Type B pancreatic cell (in vitro differentiated cells): ENCODE data around the gene TPO. TPM values are rescaled to one million over a fixed set of nuclear protein-coding genes. Genes with fewer than 3 reads are reported as not detected.

Experiments used
- DNase-seq: peaks from one replicate; pipeline ENCODE4 v3.0.0; 2021; ENCODE audit warnings: mixed read lengths; ENCODE audit not compliant: unreplicated experiment; ENCODE audit errors: extremely low spot score
- H3K27ac Mint-ChIP-seq: 2 replicates; pipeline ENCODE4 v1.8.0; 2021; ENCODE audit warnings: mild to moderate bottlenecking, mixed read lengths
- H3K27me3 Mint-ChIP-seq: 2 replicates; pipeline ENCODE4 v1.8.0; 2021; ENCODE audit warnings: mixed read lengths
- H3K36me3 Mint-ChIP-seq: 2 replicates; pipeline ENCODE4 v1.8.0; 2021; ENCODE audit warnings: mixed read lengths
- H3K4me1 Mint-ChIP-seq: one replicate; pipeline ENCODE4 v1.8.0; 2021; ENCODE audit warnings: mixed read lengths; ENCODE audit not compliant: unreplicated experiment
- H3K4me3 Mint-ChIP-seq: 2 replicates; pipeline ENCODE4 v1.8.0; 2021; ENCODE audit warnings: mild to moderate bottlenecking, mixed read lengths
- H3K9me3 Mint-ChIP-seq: 2 replicates; pipeline ENCODE4 v1.8.0; 2021; ENCODE audit warnings: mixed read lengths
- total RNA-seq: library from RNA; stranded (reverse); gene quantifications from 2 replicates; pipeline ENCODE4 v1.2.1, GENCODE V29; 2021; ENCODE audit warnings: low replicate concordance
- TF ChIP-seq, protein P1 (sequence below): fragments of 200-600 bp; sonication (generic); conservative IDR thresholded peaks from 2 replicates; pipeline ENCODE4 v1.5.0; 2021; ENCODE audit warnings: antibody characterized with exemption, mild to moderate bottlenecking

Gene TPO
- total RNA-seq, 1 donor from 2014 or later = not detected

GRCh38 chr2:1476617-1477195, 63.4 kb downstream of the TPO start:
- peaks cover 7% of the 10 kb centered on the region for H3K27me3 Mint-ChIP-seq
- H3K27ac Mint-ChIP-seq = no peak overlapping the region
- H3K36me3 Mint-ChIP-seq = no peaks in the 10 kb centered on the region
- H3K4me3 Mint-ChIP-seq = no peak overlapping the region
- H3K4me1 Mint-ChIP-seq = no peaks in the 10 kb centered on the region
- no peaks in the 10 kb centered on the region for H3K9me3 Mint-ChIP-seq
- no peak for DNase-seq
- TF ChIP-seq, protein P1, sequence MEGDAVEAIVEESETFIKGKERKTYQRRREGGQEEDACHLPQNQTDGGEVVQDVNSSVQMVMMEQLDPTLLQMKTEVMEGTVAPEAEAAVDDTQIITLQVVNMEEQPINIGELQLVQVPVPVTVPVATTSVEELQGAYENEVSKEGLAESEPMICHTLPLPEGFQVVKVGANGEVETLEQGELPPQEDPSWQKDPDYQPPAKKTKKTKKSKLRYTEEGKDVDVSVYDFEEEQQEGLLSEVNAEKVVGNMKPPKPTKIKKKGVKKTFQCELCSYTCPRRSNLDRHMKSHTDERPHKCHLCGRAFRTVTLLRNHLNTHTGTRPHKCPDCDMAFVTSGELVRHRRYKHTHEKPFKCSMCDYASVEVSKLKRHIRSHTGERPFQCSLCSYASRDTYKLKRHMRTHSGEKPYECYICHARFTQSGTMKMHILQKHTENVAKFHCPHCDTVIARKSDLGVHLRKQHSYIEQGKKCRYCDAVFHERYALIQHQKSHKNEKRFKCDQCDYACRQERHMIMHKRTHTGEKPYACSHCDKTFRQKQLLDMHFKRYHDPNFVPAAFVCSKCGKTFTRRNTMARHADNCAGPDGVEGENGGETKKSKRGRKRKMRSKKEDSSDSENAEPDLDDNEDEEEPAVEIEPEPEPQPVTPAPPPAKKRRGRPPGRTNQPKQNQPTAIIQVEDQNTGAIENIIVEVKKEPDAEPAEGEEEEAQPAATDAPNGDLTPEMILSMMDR = no peak

GRCh38 chr2:1477196-1478040, 64.2 kb downstream of the TPO start:
- no peaks in the 10 kb centered on the region for H3K9me3 Mint-ChIP-seq
- TF ChIP-seq, protein P1 = no peak
- no peak for DNase-seq
- no peak overlapping the region for H3K27ac Mint-ChIP-seq
- H3K27me3 Mint-ChIP-seq = peaks cover 7% of the 10 kb centered on the region
- H3K36me3 Mint-ChIP-seq = no peaks in the 10 kb centered on the region
- H3K4me1 Mint-ChIP-seq = no peaks in the 10 kb centered on the region
- H3K4me3 Mint-ChIP-seq = no peak overlapping the region

DNA sequence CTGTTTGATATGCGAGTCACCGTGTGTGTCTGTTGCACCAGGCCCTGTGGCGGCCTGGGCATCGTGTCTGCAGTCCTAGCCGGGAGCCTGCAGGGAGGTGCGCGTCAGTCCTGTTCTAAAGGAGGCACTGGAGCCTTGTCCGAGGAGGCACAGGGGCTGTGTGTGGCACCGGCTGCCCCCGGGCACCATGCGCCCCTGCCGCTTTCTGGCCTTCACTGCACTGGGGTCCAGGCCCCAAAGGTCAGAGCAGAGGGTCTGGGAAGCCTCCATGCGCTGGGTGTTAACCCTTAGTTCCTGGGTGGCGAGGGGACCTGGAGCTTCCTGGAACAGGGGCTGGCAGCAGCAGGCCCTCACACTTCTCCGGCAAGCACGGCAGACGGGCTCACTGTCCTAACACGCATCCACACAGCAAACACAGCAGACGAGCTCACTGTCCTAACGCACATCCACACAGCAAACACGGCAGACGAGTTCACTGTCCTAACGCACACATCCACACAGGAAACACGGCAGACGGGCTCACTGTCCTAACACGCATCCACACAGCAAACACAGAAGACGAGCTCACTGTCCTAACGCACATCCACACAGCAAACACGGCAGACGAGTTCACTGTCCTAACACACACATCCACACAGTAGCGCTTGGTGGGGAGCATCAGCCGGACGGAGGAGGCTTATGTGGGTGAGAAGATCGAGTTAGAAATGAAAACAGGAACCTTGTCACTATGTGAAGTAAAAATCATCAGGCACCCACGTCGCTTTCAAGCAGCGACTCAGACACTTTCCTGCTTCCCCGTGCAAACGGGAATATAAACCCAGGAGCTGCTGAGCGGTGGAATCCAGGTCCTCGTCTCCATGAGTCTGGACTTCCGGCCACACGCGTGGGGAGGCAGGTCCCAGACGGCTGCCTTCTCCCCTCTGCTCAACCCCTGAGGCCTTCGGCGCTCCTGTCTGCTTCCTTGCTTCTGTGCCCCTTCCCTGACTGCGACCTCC, 65.3 kb downstream of the TPO start:
- no peak for DNase-seq
- H3K36me3 Mint-ChIP-seq = no peaks in the 10 kb centered on the region
- H3K4me3 Mint-ChIP-seq = no peak overlapping the region
- TF ChIP-seq, protein P1 = no peak
- no peaks in the 10 kb centered on the region for H3K9me3 Mint-ChIP-seq
- peaks cover 3% of the 10 kb centered on the region for H3K27me3 Mint-ChIP-seq
- H3K27ac Mint-ChIP-seq = no peak overlapping the region
- no peaks in the 10 kb centered on the region for H3K4me1 Mint-ChIP-seq

DNA sequence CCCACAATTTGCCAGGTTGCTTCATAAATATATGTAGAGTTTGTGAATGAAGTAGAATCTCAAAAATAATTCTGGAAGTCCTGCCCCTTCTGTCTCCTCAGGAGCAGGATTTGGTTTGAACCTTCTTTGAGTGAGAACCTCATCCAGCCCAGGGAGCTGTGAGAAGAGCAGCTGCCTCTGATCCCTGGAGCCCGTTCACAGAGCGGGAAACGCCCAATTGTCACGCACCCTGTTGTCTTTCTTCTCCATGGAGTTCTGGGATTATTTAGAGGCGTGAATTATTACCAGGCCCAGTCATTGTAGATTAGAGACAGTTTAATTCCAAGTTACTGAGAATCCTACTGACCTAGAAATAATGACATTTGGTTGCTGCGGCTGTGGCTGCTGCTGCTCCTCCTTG, 66.1 kb downstream of the TPO start:
- no peaks in the 10 kb centered on the region for H3K9me3 Mint-ChIP-seq
- H3K4me3 Mint-ChIP-seq = no peak overlapping the region
- H3K27ac Mint-ChIP-seq = no peak overlapping the region
- no peak for DNase-seq
- no peaks in the 10 kb centered on the region for H3K4me1 Mint-ChIP-seq
- peaks cover 3% of the 10 kb centered on the region for H3K27me3 Mint-ChIP-seq
- TF ChIP-seq, protein P1 = no peak
- H3K36me3 Mint-ChIP-seq = no peaks in the 10 kb centered on the region

DNA sequence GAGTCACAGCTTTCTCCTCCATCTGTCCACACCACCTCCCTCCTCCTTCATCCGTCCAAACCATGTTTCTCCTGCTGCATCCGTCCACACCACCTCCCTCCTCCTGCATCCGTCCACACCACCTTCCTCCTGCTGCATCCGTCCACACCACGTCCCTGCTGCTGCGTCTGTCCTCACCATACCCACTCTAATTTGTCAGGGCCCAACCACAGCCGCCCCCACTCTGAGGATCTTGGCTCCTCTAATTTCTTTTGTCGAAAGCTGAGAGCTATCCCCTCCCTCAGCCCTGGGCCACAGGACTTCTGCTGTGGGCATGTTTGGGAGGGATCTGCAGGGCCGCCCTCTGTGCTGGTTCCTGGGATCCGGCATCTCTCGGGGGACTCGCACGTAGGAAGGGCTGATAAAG, 67.4 kb downstream of the TPO start:
- no peaks in the 10 kb centered on the region for H3K36me3 Mint-ChIP-seq
- DNase-seq = no peak
- no peaks in the 10 kb centered on the region for H3K9me3 Mint-ChIP-seq
- TF ChIP-seq, protein P1 = no peak
- H3K27me3 Mint-ChIP-seq = peaks cover 3% of the 10 kb centered on the region
- no peaks in the 10 kb centered on the region for H3K4me1 Mint-ChIP-seq
- no peak overlapping the region for H3K27ac Mint-ChIP-seq
- no peak overlapping the region for H3K4me3 Mint-ChIP-seq
